GM12865 (cell line): ENCODE data around the gene NISCH.

ENCODE experiments used
- DNase-seq: peaks from one replicate; pipeline ENCODE4 v3.0.0; 2010; ENCODE audit warnings: low read depth
- H3K4me3 ChIP-seq: 2 replicates; pipeline ENCODE4 v1.5.1; 2011; ENCODE audit warnings: mild to moderate bottlenecking, low read depth, low read length, control low read depth
- TF ChIP-seq, protein P1 (sequence below): IDR thresholded peaks from 2 replicates; pipeline ENCODE4 v1.5.1; 2011; ENCODE audit warnings: low read length, control low read depth, low read depth, inconsistent platforms; ENCODE audit not compliant: insufficient read depth; ENCODE audit errors: missing control alignments

Gene NISCH

DNA sequence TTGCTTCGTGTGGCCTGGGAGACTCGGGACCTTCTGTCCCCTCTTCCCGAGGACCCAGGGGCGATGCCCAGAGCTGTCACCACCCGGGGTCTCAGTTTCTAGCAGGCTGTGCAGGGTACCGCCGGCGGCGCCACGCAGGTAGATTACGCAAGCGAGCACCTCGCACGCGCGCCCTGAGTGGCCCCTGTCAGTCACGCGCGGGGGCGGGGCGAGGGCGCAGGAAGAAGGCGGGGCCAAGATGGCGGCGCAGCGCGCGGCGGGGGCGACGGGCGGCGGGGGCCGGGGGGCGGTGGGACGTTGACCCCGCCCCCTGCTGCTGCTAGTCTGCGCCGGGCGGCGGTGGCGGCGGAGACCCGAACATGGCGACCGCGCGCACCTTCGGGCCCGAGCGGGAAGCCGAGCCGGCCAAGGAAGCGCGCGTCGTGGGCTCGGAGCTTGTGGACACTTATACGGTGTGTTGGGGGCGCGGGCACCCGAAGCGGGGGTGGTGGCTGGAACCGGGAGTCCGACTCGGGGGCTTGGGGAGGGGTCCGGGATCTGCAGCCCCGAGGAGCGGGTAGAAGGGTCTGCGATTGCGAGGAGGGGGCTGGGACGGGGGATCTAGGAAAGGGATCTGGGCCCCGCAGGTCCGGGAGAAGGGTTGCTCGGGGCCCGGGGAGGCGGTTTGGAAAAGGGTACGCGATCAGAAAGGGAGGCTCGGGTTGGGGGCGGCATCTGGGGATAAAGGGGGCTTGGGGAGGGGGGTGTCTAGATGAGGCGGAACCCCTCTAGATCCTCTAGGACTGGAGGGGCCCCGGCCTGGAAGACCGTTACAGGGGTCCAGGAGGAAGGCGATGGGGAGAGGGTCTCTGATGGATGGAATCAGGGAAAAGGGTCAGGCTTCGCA is at the start of gene NISCH:
NISCH (plus strand) TSS at position 322 of the 886 bp plus-strand sequence; CDS start at position 360, 38 bp downstream.
- TF ChIP-seq, protein P1, sequence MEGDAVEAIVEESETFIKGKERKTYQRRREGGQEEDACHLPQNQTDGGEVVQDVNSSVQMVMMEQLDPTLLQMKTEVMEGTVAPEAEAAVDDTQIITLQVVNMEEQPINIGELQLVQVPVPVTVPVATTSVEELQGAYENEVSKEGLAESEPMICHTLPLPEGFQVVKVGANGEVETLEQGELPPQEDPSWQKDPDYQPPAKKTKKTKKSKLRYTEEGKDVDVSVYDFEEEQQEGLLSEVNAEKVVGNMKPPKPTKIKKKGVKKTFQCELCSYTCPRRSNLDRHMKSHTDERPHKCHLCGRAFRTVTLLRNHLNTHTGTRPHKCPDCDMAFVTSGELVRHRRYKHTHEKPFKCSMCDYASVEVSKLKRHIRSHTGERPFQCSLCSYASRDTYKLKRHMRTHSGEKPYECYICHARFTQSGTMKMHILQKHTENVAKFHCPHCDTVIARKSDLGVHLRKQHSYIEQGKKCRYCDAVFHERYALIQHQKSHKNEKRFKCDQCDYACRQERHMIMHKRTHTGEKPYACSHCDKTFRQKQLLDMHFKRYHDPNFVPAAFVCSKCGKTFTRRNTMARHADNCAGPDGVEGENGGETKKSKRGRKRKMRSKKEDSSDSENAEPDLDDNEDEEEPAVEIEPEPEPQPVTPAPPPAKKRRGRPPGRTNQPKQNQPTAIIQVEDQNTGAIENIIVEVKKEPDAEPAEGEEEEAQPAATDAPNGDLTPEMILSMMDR: no peak
- peak; percentile 93 for DNase-seq
- H3K4me3 ChIP-seq: peak within 1 kb of the TSS; percentile 97

DNA sequence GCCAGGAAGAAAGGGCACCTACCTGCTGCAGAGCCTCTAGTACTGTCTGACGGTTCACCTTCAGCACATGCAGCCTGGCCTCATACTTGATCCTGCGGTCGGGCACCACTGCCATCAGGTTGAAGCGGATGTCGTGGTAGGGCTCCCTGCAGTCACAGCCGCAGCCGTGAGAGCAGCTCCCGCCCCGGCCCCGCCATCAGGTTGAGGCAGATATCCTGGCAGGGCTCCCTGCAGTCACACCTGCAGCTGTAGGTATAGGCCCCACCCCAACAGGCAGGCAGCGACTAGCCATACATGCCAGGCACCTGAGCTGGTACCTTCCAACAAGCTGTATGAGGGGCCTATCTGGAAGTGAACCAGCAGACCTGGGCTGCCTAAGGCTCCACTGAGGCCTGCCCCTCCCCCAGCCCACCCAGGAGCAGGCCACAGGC is 49.2 kb upstream of the NISCH start:
- H3K4me3 ChIP-seq: no peak overlapping the region
- TF ChIP-seq, protein P1: no peak
- no peak for DNase-seq

DNA sequence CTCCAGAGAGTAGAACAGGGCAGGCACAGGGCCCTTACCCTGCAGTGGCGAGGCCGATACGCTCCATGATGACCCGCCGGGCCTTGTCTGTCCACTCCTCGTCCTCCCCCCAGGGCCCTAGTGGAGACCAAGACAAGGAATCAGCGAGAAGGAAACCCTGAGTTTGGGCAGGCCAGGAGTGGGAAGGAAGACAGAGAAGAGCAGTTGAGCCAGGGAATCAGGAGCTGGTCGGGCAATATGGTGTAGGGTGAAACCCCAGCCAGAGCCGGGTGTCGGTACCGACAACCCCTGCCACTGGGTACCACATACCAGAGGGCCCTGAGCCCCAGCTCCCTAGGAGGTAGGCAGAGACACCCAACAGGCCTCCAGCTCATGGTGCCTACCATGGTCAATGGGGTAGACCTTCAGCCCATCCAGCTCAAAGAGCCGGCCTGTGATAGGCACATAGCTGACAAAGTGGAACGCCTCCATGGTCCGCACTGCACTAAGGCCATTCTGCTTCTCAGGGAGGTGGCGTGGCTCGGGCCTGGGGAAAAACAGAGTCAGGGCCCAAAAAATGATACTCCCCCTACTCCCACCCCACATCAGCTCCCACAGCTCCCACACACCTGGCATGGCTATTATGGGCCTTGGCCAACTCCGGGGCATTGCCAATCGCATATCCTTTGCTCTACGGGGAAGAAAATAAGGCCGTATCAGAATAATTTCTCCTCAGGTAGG is 48.5 kb upstream of the NISCH start:
- DNase-seq: no peak
- TF ChIP-seq, protein P1: no peak
- no peak overlapping the region for H3K4me3 ChIP-seq

DNA sequence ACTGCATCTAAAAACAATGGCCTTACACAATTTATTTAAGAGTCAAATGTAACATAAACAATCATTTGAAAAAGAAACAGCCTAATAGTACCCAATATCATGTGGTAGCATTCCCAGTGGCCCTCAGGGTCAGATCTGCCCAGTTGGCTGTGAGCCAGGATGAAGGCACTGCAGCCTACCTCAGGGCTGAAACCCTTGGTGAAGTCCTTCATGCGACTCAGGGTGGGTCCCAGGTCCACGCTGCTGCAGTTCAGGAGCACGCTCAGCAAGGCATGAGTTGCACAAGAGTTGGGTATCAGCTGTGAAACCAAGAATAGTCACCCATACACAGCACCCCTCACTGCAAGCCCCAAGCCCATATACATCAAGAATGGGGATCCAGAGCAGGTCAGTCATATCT is 47.6 kb upstream of the NISCH start:
- TF ChIP-seq, protein P1: no peak
- no peak overlapping the region for H3K4me3 ChIP-seq
- DNase-seq: no peak

DNA sequence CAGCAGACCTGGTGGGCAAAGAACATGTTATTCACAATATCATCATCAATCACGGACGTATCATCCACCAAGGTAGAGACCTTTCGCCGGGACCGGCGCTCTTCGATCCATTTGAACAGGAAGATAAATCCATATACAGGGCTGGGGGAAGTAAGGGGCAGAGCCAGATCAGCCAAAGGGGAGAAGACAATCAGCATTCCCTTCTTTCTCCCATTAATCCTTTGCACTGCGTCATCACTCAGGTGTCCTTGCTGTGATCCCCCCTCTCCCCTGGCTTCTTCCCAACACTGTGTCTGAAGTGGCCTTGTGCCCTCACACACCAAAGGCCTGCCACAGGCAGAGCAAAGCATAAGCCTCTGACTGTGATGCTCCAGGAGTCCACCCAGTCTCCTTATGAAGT is 46.9 kb upstream of the NISCH start:
- TF ChIP-seq, protein P1: no peak
- no peak for DNase-seq
- H3K4me3 ChIP-seq: no peak overlapping the region; the same call in 1 of the 2 replicates

DNA sequence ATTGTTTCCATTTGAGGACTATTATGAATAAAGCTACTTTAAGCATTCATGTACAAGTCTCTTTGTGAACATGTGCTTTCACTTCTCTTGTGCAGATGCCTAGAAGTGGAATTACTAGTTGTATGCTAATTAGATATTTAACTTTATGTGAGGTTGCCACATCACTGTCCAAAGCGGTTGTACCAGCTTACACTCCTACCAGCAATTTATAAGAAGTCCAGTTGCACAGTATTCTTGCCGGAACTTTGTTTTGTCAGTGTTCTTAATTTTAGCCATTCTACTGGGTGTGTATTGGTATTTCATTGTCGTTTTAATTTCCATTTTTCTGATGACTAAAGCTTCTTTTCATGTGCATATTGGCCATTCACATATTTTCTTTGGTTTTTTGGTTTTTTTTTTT is 39.6 kb upstream of the NISCH start:
- no peak overlapping the region for H3K4me3 ChIP-seq
- TF ChIP-seq, protein P1: no peak
- DNase-seq: no peak
